Esophagus squamous epithelium (tissue), 5 donors: Measurements from ENCODE around the gene DIPK1B. TPM values are rescaled to one million over a fixed set of nuclear protein-coding genes. Genes with fewer than 3 reads are reported as not detected.

Experiments used
- DNase-seq: peaks from one replicate; lab custom pipeline; 2025; lab: John Stamatoyannopoulos, UW
- H3K27ac ChIP-seq, 4 donors: fragments of 200-600 bp; sonication (generic); one replicate each; pipeline ENCODE4 v1.5.1; 2016 to 2019; ENCODE audit warnings: mild to moderate bottlenecking in 1 of 4
- H3K27me3 ChIP-seq, 4 donors: fragments of 200-600 bp; sonication (generic); 1 replicate in 3 of 4; 2 replicates in 1 of 4; pipeline versions ENCODE4 v1.5.1 to v1.6.0; 2017 to 2021; ENCODE audit warnings: antibody characterized with exemption in 1 of 4
- H3K36me3 ChIP-seq, 3 donors: fragments of 200-600 bp; sonication (generic); one replicate each; pipeline ENCODE4 v1.5.1; 2016 to 2019
- H3K4me1 ChIP-seq, 3 donors: fragments of 200-600 bp; sonication (generic); one replicate each; pipeline ENCODE4 v1.5.1; 2017 to 2019
- H3K4me3 ChIP-seq, 4 donors: fragments of 200-600 bp; sonication (generic); 1 replicate in 3 of 4; 2 replicates in 1 of 4; pipeline ENCODE4 v1.5.1; 2016 to 2019; ENCODE audit warnings: mild to moderate bottlenecking in 2 of 4, moderate library complexity in 1 of 4
- H3K9me3 ChIP-seq, 3 donors: fragments of 200-600 bp; sonication (generic); one replicate each; pipeline ENCODE4 v1.5.1; 2016 to 2019
- POLR2A ChIP-seq, 4 donors: fragments of 450-650 bp; IDR thresholded peaks; one replicate each; pipeline ENCODE4 v1.6.1; 2017; ENCODE audit warnings: antibody characterized with exemption in 4 of 4, mild to moderate bottlenecking in 4 of 4, moderate library complexity in 3 of 4
- WGBS, 2 donors: methylation state at CpG; one replicate each; pipeline ENCODE4 v1.1.5; 2018; 5-methylcytosine and 5-hydroxymethylcytosine counted together
- intact Hi-C: fragments of 100-400 bp; cut with DNase I; formaldehyde crosslinking; loops from one replicate; pipeline ENCODE4 v1.15.0; 2022
- total RNA-seq, 4 donors: library from RNA; depleted of rRNA; stranded (reverse); fragments of >200 nt; gene quantifications; one replicate each; pipeline ENCODE4 v1.1.0, GENCODE V29; 2016
- TF ChIP-seq, protein P1 (sequence below), 6 experiments: fragments of 450-650 bp in 4 of 6; fragments of 200-600 bp in 2 of 6; sonication (generic) in 2 of 6; IDR thresholded peaks; one replicate each; pipeline ENCODE4 v1.5.1; 2016 to 2019; ENCODE audit warnings: antibody characterized with exemption in 6 of 6, mild to moderate bottlenecking in 4 of 6, moderate library complexity in 4 of 6
- donor health status: DM: yes; HTN: yes; CAD: no.

Gene DIPK1B
- total RNA-seq, 4 donors from 2014 or later = 0.48 to 6.3 (median 1.1) TPM

DNA sequence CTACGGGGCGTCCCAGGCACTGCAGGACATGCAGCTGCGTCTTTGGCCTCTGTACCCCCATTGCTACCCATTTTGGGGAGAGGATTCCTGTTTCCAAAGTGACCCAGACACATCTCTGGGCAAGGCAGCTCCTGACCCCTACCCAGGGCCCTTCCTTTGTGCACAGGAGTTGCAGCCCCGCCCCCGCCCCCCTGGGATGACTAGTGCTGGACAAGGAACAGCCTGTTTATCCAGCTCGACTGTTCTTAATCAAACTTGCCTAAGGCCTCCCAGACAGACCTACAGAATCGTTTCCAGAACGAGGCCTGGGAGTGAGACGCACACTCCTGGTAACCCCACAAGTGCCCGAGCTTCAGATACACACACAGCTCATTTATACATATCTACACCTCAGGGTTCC lies 13.2 kb downstream of the DIPK1B start:
- no peaks in the 10 kb centered on the region for H3K27me3 ChIP-seq
- intact Hi-C loops = no loop called here
- peak overlapping the region; percentile 58 to 95 (median 74) for H3K4me3 ChIP-seq
- peaks cover 56 to 85% (median 71%) of the 10 kb centered on the region in 3 donors for H3K4me1 ChIP-seq
- H3K27ac ChIP-seq = peak overlapping the region; percentile 73 to 91 (median 84)
- peaks cover 23 to 56% (median 41%) of the 10 kb centered on the region in 3 donors for H3K36me3 ChIP-seq
- H3K9me3 ChIP-seq = no peaks in the 10 kb centered on the region
- WGBS, 2 donors = 42 to 64% methylated on average over 7 of the region's 10 CpGs
- no peak for DNase-seq
- no peak for TF ChIP-seq POLR2A (IDR thresholded peaks at IDR 0.05)
- TF ChIP-seq, protein P1, sequence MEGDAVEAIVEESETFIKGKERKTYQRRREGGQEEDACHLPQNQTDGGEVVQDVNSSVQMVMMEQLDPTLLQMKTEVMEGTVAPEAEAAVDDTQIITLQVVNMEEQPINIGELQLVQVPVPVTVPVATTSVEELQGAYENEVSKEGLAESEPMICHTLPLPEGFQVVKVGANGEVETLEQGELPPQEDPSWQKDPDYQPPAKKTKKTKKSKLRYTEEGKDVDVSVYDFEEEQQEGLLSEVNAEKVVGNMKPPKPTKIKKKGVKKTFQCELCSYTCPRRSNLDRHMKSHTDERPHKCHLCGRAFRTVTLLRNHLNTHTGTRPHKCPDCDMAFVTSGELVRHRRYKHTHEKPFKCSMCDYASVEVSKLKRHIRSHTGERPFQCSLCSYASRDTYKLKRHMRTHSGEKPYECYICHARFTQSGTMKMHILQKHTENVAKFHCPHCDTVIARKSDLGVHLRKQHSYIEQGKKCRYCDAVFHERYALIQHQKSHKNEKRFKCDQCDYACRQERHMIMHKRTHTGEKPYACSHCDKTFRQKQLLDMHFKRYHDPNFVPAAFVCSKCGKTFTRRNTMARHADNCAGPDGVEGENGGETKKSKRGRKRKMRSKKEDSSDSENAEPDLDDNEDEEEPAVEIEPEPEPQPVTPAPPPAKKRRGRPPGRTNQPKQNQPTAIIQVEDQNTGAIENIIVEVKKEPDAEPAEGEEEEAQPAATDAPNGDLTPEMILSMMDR (IDR thresholded peaks at IDR 0.05) = no peak

GRCh38 chr9:136726118-136726517 lies 13.7 kb downstream of the DIPK1B start:
- 34% methylated on average over 6 of the region's 16 CpGs; no CpG with 5 or more reads in 1 of the 2 donors for WGBS, 2 donors
- Histone ChIP-seq H3K27me3 (no peaks in the 10 kb centered on the region), H3K36me3 (peaks cover 23 to 56% (median 41%) of the 10 kb centered on the region in 3 donors), H3K27ac (peak overlapping the region; percentile 73 to 91 (median 84)), H3K9me3 (no peaks in the 10 kb centered on the region), H3K4me1 (peaks cover 51 to 80% (median 65%) of the 10 kb centered on the region in 3 donors), H3K4me3 (peak overlapping the region; percentile 58 to 95 (median 74))
- intact Hi-C loops = no loop called here
- TF ChIP-seq, protein P1 (IDR thresholded peaks at IDR 0.05) = no peak
- no peak for TF ChIP-seq POLR2A (IDR thresholded peaks at IDR 0.05)
- DNase-seq = no peak

DNA sequence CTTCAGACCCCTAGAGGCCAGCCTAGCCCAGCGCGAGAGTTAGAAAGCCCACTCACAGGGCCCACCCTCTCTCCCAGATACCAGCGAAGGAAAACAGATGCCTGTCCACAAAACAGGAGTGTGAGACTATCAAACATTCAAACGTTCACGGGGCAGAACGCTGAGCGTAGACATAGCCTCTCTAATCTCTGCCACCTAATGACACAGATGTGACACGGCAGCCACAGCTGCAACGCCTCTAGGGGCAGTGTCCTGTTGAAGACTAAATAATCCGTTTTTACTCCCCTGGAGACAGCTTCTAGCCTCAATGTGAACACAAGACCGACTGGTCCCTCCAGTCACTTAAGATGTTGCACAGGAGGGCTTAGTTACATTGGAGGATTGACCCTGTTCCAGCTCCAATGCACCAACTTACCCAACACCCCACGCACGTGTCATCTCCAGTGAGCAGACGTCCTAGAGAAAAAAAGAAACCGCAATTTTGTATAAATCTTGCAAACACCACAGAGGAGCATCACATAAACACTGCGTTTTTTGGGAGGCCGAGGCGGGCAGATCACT lies 14.3 kb downstream of the DIPK1B start:
- H3K4me1 ChIP-seq = peaks cover 46 to 74% (median 60%) of the 10 kb centered on the region in 3 donors
- no peaks in the 10 kb centered on the region for H3K9me3 ChIP-seq
- H3K4me3 ChIP-seq = peak overlapping the region; percentile 58 to 95 (median 74)
- TF ChIP-seq, protein P1 (IDR thresholded peaks at IDR 0.05) = peak; percentile 8 to 60 (median 35)
- TF ChIP-seq POLR2A (IDR thresholded peaks at IDR 0.05) = no peak
- H3K27me3 ChIP-seq = no peaks in the 10 kb centered on the region
- peaks cover 23 to 51% (median 41%) of the 10 kb centered on the region in 3 donors for H3K36me3 ChIP-seq
- H3K27ac ChIP-seq = peak overlapping the region; percentile 73 to 91 (median 84)
- DNase-seq = no peak
- 5 to 7% methylated on average over 8 to 18 of the region's 18 CpGs for WGBS, 2 donors
- intact Hi-C loops = no loop called here

DNA sequence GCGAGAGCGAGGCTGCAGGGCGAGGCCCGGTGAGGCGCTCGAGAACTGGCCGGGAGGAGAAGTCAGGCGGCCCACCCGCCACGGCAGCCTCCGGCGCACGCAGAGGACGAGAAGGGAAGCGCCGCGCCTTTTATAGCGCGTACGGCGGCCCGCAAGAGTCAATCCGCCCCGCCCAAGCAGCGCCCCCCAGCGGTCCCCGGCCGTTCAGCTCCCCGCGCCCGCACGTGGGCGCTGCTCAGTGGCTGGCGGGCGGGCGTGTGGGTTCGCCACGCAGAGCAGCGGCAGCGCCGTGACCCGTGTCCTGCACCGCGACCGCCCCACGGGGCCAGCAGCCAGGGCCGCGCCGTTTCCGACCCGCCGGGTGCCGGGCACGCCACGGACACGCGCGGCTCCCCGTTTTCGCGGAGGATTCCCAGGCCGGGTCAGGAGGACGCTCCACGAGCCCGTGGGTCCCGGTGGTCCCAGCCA lies 15.7 kb downstream of the DIPK1B start:
- Histone ChIP-seq H3K9me3 (no peaks in the 10 kb centered on the region), H3K36me3 (peaks cover 19 to 37% (median 30%) of the 10 kb centered on the region in 3 donors), H3K27me3 (no peaks in the 10 kb centered on the region), H3K27ac (peak overlapping the region; percentile 73 to 91 (median 84)), H3K4me1 (peaks cover 33 to 60% (median 46%) of the 10 kb centered on the region in 3 donors), H3K4me3 (peak overlapping the region; percentile 58 to 95 (median 74))
- 0% methylated on average over 5 of the region's 66 CpGs; no CpG with 5 or more reads in 1 of the 2 donors for WGBS, 2 donors
- peak; percentile 49 for DNase-seq
- TF ChIP-seq, protein P1 (IDR thresholded peaks at IDR 0.05) = peak; percentile 76 to 99 (median 98)
- TF ChIP-seq POLR2A (IDR thresholded peaks at IDR 0.05) = peak; percentile 65 to 100 (median 98)
- intact Hi-C loops = no loop called here

- Histone ChIP-seq H3K9me3 (no peaks in the 10 kb centered on the region), H3K27me3 (no peaks in the 10 kb centered on the region), H3K4me1 (peaks cover 28 to 55% (median 41%) of the 10 kb centered on the region in 3 donors), H3K27ac (peak overlapping the region; percentile 70 to 91 (median 79)), H3K36me3 (peaks cover 14 to 31% (median 25%) of the 10 kb centered on the region in 3 donors), H3K4me3 (peak overlapping the region; percentile 58 to 95 (median 74))
- DNase-seq = no peak
- WGBS, 2 donors = 10% methylated on average over 3 of the region's 53 CpGs; no CpG with 5 or more reads in 1 of the 2 donors
- TF ChIP-seq, protein P1 (IDR thresholded peaks at IDR 0.05) = no peak
- TF ChIP-seq POLR2A (IDR thresholded peaks at IDR 0.05) = no peak
- intact Hi-C loops = no loop called here
These were observed 16.3 kb downstream of the DIPK1B start for GRCh38 chr9:136728548-136729123.
